Measurements from ENCODE around the gene CREB3L1.
"Not testable (repeated sequence)": the region's sequence is repeated elsewhere in the genome, so short reads cannot be mapped to it uniquely, and the experiment has no call there.

The CREB3L1 gene

GRCh38 chr11:46300270-46300669 is 22.8 kb downstream of the CREB3L1 start:
- TF ChIP-seq CTCF (IDR thresholded peaks at IDR 0.05; ENCODE audit: insufficient read depth, low read length, missing control alignments) = no peak
- ChIA-PET CTCF (interaction anchor here (2.7 to 7.3 kb wide), 4 partner anchors 7 to 59 kb away, joined by 20 to 167 read pairs (median 76); no protein-coding TSS in a partner anchor), POLR2A (interaction anchor here (1.6 kb wide), 1 partner anchor 57 kb away, joined by 6 read pairs; no protein-coding TSS in a partner anchor)
- no peak for DNase-seq (ENCODE audit: low read depth, low spot score)
- no peak overlapping the region for H3K4me3 ChIP-seq (ENCODE audit: low read depth, low read length)

- POLR2A ChIA-PET = no interaction called here
- CTCF ChIA-PET = interaction anchor here (1.5 kb wide), 1 partner anchor 26 kb away, joined by 3 read pairs; the partner anchor contains the start of gene CREB3L1
- DNase-seq (ENCODE audit: low read depth, low spot score) = no peak
- TF ChIP-seq CTCF (IDR thresholded peaks at IDR 0.05; ENCODE audit: insufficient read depth, low read length, missing control alignments) = no peak
- no peak overlapping the region for H3K4me3 ChIP-seq (ENCODE audit: low read depth, low read length)
These were observed 25.4 kb downstream of the CREB3L1 start for GRCh38 chr11:46302866-46303265.

- ChIA-PET CTCF (interaction anchor here (1.0 to 1.8 kb wide), 5 partner anchors 8 to 65 kb away, joined by 3 to 17 read pairs (median 4); no protein-coding TSS in a partner anchor), POLR2A (interaction anchor here (1.6 kb wide), 1 partner anchor 9 kb away, joined by 7 read pairs; no protein-coding TSS in a partner anchor)
- H3K4me3 ChIP-seq (ENCODE audit: low read depth, low read length); DNase-seq (ENCODE audit: low read depth, low spot score): not testable (repeated sequence)
These were observed 26.6 kb downstream of the CREB3L1 start for GRCh38 chr11:46304036-46304435.

GRCh38 chr11:46304605-46305179 is 27.2 kb downstream of the CREB3L1 start:
- ChIA-PET CTCF (interaction anchor here (1.0 to 1.8 kb wide), 5 partner anchors 9 to 66 kb away, joined by 3 to 17 read pairs (median 4); no protein-coding TSS in a partner anchor), POLR2A (interaction anchor here (1.6 kb wide), 1 partner anchor 10 kb away, joined by 7 read pairs; no protein-coding TSS in a partner anchor)
- DNase-seq (ENCODE audit: low read depth, low spot score) = no peak
- H3K4me3 ChIP-seq (ENCODE audit: low read depth, low read length) = no peak overlapping the region
- TF ChIP-seq CTCF (IDR thresholded peaks at IDR 0.05; ENCODE audit: insufficient read depth, low read length, missing control alignments) = no peak

DNA sequence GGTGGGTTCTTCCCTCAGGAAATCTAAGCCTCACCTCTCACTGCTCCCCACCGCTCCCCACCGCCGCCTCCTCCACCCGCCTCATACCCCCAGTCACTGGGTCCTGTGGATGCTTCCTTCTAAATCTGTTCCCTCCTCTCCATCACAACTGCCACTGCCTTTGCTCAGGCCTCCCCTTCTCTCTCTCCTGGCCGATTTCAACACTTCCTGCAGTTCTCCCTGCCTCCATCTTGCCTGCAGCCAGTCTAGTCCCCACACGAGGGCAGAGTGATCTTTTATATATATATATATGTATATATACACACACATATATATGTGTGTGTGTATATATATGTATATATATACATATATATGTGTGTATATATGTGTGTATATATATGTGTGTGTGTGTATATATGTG is 27.8 kb downstream of the CREB3L1 start:
- POLR2A ChIA-PET = interaction anchor here (1.5 to 1.6 kb wide), 2 partner anchors 10 to 66 kb away, joined by 4 to 7 read pairs; no protein-coding TSS in a partner anchor
- CTCF ChIA-PET = interaction anchor here (5.1 to 20.0 kb wide), 2 partner anchors 8 to 61 kb away, joined by 78 to 661 read pairs; no protein-coding TSS in a partner anchor
- H3K4me3 ChIP-seq (ENCODE audit: low read depth, low read length) = no peak overlapping the region
- no peak for DNase-seq (ENCODE audit: low read depth, low spot score)
- TF ChIP-seq CTCF (IDR thresholded peaks at IDR 0.05; ENCODE audit: insufficient read depth, low read length, missing control alignments) = no peak

DNA sequence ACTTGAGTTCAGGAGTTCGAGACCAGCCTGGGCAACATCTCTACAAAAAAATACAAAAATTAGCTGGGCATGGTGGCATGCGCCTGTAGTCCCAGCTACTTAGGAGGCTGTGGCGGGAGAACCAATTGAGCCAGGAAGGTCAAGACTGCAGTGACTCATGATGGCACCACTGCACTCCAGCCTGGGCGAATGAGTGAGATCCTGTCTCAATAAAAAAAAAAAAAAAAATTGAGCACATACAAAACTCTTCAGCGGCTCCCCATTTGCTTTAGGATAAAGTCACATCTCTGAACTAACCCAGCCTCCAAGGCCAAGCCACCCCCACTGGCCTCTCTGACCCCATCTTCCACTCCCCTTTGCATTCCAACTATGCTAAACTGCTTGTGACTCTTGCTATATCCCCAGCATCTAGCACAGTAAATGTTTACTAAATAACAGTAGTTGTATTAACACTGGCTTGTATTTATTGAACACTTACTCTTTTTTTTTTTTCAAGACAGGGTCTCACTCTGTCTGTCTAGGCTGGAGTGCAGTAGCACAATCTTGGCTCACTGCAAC is 28.9 kb downstream of the CREB3L1 start:
- no peak overlapping the region for H3K4me3 ChIP-seq (ENCODE audit: low read depth, low read length)
- ChIA-PET POLR2A (interaction anchor here (0.7 to 1.5 kb wide), 2 partner anchors 11 to 67 kb away, joined by 3 to 4 read pairs; no protein-coding TSS in a partner anchor), CTCF (interaction anchor here (0.8 to 20.0 kb wide), 11 partner anchors 9 to 535 kb away, joined by 3 to 661 read pairs (median 4); no protein-coding TSS in a partner anchor)
- no peak for DNase-seq (ENCODE audit: low read depth, low spot score)
- no peak for TF ChIP-seq CTCF (IDR thresholded peaks at IDR 0.05; ENCODE audit: insufficient read depth, low read length, missing control alignments)
